NCI-H187 treated with DMSO at 0.1 percent for 48 hours (cell line): ENCODE data around the gene TEX53.

ENCODE experiments used
- DNase-seq: peaks from one replicate; lab custom pipeline; 2025; lab: John Stamatoyannopoulos, UW

TEX53 gene

GRCh38 chr9:114657705-114658104 lies at the start of gene TEX53:
Gene TEX53, minus strand, starts transcription at chr9:114657805. Its CDS starts 31 bp downstream, at chr9:114657774.
- DNase-seq: no peak

DNA sequence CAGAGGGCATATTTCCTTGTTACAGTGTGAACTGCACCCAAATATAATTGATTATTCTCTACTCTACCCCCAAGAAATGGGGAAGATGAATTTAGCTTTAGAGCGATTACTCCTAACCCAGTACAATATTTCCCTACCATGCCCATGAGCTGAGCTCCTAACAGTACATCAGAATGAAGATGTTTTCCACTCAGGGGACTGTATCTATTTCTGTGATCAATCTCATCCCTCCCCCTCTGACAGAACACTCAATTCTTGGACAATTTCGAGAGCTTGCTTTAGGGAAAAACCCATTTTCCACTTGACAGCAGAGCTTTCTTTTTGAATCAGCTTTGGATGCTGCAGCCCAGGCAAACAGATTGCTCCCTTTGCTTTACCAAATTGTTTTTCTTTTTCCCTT lies 49.1 kb upstream of the TEX53 start:
- no peak for DNase-seq

DNA sequence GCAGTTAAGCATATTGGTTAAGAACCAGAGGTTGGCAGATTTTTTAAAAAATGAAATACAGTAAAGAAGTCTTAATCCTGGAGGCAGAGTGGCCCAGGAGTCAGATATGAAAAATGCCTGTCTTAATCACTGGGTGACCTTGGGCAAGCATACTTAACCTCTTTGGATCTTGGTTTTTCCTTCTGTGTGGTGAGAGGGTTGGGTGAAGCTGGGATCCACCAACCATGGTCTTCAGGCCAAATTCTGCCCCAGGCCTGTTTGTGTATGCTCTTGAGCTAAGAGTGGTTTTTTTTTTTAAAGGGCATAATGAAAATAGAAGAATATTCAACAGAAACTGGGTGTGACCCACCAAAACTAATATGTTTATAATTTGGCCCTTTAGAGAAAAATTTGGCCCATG lies 44.4 kb upstream of the TEX53 start:
- DNase-seq: no peak

DNA sequence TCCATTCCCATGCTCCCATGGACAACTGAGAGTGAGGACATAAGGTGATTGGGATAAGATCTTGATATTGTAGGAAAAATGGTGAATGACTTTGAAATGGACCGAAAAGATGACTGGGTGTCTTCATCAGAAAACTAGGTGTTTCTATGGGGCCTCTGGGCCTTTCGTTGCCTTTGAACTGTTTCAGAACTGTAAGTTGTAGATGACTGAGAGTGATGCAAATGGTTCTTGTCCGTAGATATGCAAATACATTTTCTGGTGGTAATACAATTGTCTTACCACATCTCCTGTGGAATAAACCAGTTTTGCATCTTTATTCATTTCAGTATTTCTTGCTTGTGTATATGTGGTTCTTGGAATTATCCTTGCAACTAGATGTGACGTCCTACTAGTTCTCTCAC lies 40.3 kb upstream of the TEX53 start:
- DNase-seq: no peak

- no peak for DNase-seq
Observed at GRCh38 chr9:114696814-114697544, 39.4 kb upstream of the TEX53 start.

GRCh38 chr9:114695948-114696347 lies 38.3 kb upstream of the TEX53 start:
- DNase-seq: no peak

DNA sequence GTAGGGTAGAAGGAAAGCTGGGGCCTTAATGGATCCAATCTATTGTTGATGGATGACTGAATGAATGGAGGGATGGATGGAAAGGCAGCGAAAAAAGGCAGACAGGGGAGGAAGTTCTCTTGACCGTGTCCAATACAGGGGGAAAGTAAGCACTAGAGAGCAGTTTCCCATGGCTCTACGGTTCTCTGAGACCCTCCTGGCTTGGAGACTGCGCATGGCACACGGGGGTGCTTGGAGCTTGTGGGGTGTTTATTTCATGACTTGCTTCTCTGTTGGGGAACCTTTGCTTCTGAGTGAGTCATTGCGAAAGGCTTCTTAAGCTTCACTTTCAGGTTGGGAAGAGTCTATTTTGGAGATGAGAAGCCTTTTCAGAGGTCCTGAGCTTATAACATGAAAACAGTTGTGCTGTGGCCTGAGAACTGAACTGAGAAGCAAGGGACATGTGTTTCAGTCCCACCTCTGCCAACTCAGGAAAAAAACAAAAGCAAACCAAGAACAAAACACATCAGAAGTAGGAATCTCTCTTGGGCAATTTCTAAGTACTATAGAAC lies 37.2 kb upstream of the TEX53 start:
- no peak for DNase-seq

GRCh38 chr9:114694146-114694545 lies 36.5 kb upstream of the TEX53 start:
- DNase-seq: no peak

GRCh38 chr9:114693248-114693855 lies 35.7 kb upstream of the TEX53 start:
- DNase-seq: no peak

DNA sequence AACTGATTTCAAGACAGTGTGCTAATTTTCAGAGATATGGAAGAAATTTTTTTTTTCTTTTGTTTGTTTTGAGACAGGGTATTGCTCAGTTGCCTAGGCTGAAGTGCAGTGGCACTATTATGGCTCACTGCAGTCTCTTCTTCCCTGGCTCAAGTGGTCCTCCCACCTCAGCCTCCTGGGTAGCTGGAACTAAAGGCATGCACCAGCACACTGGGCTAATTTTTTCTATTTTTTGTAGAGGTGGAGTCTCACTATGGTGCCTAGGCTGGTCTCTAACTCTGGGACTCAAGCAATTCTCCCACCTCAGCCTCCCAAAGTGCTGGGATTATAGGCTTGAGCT lies 34.3 kb upstream of the TEX53 start:
- no peak for DNase-seq

DNA sequence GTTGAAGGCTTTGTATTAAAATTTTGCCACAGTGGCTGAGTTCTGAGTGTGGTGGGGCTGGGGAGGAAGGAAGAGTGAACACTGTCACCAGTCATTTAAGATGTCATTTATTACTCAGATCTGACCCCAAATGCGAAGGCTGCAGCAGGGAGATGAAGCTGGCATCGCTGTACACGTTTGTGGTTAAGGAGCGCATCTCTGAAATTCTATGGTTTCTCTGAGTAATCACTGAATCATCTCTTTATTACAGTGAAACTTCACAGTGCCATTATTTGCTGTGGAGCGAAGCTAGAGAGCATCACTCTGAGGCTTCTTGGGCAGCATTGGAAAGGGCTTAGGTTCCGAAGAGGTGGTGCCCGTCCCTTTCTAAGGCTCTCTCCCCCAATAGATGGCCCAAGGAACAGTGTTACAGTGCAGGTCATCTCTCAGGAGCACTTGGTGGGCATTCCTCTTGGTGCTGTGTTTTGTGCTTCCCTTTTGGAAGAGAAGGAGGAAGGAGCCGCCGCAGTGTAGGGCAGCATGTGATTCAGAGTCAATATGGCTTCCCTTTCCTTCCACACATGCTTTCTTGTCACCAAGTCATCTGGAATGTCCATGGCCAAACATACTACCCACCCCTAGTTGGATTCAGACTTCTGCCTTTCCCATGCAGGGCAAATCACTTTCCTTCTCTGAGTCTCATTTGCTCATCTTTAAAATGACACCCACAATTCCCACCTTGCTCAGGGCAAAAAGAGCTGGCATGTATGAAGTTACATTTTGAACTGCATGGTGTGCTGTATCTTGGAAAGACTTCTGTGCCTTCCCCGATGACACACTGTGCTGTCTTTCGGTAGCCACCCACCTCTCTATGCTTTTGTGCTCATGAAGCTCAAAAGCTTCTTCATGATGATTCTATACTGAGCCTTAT lies 33.7 kb upstream of the TEX53 start:
- no peak for DNase-seq

- no peak for DNase-seq
Observed at GRCh38 chr9:114690308-114690707, 32.7 kb upstream of the TEX53 start.

- no peak for DNase-seq
Observed at GRCh38 chr9:114689813-114690212, 32.2 kb upstream of the TEX53 start.

GRCh38 chr9:114688909-114689610 lies 31.5 kb upstream of the TEX53 start:
- DNase-seq: no peak

DNA sequence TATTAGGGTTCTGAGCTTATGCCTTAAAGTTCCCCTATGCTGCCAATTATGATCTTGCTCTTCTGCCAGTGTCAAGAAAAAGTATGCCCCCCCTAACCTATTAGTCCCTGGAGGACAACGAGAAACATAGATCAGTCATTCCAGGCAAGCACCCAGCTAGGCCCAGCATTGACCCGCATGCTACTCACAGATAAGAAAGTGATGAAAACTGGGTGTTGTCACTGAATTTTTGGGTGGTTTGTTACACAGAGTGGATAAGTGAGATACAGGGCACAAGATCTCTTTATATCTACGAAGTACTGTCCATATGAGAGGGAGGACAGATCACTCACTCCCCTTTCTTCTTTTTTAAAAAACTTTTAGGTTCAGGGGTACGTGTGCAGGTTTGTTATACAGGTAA lies 30.8 kb upstream of the TEX53 start:
- no peak for DNase-seq

DNA sequence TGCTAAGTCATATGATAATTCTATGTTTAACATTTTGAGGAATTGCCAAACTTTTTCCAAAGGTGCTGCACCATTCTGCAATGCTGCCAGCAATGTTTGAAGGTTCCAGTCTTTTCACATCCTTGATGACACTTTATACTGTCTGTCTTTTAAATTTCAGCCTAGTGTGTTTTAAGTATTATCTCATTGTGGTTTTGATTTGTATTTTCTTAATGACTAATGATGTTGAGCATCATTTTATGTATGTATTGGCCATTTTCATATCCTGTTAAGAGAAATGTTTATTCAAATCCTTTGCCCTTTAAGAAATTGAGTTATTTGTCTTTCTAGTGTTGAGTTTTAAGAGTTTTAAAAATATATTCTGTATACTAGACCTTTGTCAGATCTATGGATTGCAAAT lies 29.4 kb upstream of the TEX53 start:
- DNase-seq: no peak

DNA sequence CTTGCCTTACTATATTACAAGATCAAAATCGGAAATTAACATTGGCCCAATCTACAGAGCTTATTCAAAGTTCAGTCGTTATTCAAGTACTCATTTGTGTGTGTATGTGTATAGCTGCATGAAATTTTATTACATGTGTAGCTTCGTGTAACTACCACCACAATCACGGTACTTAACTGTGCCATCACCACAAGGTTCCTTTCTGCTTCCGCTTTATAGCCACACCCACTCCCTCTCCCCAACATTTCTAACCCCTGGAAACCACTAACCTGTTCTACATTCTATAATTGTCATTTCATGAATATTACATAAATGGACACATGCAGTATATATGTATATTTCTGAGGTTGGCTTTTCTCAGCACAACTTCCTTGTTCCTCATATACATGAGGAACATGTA lies 28.3 kb upstream of the TEX53 start:
- DNase-seq: no peak

- no peak for DNase-seq
Observed at GRCh38 chr9:114684036-114684435, 26.4 kb upstream of the TEX53 start.

DNA sequence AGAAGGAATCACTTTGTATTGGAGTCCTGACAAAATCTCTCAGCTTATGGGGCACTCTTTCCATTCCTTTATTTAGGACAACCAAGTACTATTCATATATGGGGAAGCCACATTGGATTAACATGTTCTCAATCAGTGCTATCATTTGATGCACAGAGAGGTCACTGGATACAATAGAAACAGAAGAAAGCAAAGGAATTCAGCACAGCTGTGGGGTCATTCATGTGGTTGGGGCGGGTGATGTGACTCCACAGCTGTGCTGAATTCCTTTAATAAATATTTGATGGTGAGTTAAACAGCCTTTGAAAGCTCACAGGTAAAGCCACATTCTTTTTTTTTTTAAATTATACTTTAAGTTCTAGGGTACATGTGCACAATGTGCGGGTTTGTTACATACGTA lies 25.2 kb upstream of the TEX53 start:
- no peak for DNase-seq

DNA sequence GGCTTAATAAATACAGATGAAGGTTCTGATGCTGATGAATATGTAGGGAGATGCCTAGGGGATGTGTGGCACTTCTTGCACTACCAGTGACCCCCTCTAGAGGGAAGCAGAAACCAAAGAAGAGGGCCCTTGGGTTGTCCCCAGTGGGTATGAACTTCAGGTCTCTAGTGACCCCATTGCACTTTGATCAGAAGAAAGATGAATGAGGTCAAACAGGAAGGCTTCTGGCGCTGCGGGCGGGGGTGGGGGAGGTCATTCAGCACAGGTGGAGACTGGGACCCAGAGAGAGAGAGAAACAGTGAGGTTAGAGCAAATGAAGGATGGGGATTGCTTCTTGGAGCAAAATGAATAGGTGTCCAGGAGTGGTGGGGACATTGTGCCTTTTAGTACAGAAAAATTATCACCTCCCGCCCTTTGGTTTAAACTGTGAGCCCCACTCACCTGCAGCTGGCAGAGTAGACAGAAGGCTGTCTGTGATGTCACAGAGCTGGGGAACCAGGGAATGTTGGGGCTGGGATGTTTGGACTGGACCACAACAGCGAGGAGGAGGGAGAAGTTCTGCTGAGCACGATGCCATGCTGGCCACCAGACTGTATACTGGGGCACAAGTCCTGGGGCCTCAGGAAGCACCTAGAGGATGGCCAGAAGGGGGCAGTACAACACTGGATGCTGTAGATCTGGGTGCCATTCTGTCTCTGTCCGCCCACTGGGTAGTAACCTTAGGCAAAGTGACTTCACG lies 24.2 kb upstream of the TEX53 start, which contains the start of gene TEX48:
Gene TEX48 (minus strand): TSS at position 599 of the 739 bp plus-strand sequence. CDS start 10,469 bp downstream, outside the sequence.
- no peak for DNase-seq
